ENCODE results near the gene USP47. TPM values are rescaled to one million over a fixed set of nuclear protein-coding genes. Genes with fewer than 3 reads are reported as not detected.

Gene USP47
- polyA plus RNA-seq, 1 experiment = 15.0 TPM

DNA sequence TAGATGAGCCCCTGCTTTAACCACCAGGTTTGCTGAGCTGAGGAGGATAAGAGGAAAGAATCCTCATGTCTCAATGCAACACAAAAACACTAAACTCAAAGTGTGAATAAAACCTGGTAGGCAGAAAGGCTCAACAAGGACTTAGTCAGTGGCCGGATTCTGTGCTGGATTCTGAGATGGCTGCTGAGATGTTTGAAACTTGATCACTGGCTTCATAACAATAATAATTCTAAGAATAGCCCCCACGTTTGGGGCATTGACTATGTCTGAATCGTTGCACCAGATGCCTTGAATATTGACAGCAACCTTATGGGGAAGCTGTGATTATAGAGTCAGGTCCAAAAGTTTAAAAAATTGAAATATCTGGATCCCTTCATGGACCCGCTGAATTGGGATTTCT lies 162.0 kb downstream of the USP47 start:
- H3K27me3 ChIP-seq (ENCODE audit: control insufficient read depth, insufficient read depth, low read length) = no peaks in the 10 kb centered on the region
- ChIA-PET CTCF (interaction anchor here (1.6 kb wide), 1 partner anchor 40 kb away, joined by 3 read pairs; no protein-coding TSS in a partner anchor), POLR2A (interaction anchor here (0.6 kb wide), 1 partner anchor 158 kb away, joined by 4 read pairs; no protein-coding TSS in a partner anchor)
- 0 out of 2 replicates have a peak, but pooled peaks cover 4% of the 10 kb centered on the region for H3K36me3 ChIP-seq (ENCODE audit: control insufficient read depth, insufficient read depth, low read length)
- TF ChIP-seq, protein P1, sequence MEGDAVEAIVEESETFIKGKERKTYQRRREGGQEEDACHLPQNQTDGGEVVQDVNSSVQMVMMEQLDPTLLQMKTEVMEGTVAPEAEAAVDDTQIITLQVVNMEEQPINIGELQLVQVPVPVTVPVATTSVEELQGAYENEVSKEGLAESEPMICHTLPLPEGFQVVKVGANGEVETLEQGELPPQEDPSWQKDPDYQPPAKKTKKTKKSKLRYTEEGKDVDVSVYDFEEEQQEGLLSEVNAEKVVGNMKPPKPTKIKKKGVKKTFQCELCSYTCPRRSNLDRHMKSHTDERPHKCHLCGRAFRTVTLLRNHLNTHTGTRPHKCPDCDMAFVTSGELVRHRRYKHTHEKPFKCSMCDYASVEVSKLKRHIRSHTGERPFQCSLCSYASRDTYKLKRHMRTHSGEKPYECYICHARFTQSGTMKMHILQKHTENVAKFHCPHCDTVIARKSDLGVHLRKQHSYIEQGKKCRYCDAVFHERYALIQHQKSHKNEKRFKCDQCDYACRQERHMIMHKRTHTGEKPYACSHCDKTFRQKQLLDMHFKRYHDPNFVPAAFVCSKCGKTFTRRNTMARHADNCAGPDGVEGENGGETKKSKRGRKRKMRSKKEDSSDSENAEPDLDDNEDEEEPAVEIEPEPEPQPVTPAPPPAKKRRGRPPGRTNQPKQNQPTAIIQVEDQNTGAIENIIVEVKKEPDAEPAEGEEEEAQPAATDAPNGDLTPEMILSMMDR (IDR thresholded peaks at IDR 0.05; ENCODE audit: insufficient read depth, low read depth, low read length) = no peak
- no peak overlapping the region for H3K4me3 ChIP-seq (ENCODE audit: low read depth, low read length)
- no peak for DNase-seq (ENCODE audit: low read depth)

DNA sequence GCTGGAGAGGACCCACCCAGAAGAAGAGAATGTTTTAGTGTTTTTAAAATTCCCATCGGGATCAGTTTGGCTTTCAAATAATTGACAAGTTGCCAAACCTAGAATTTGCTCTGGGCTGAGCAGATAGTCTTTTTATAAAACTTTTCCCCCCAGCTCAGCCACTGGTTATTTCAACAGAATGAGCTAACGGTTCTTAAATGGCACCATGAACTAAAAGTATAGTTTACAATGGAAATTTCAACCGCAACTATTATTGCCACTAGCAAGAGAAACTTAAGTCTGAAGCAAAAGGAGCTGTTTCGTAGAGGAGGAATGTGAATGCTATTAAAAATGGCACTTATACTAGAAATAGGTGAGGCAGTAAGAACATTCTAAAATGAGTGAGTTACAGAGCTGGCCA lies 163.3 kb downstream of the USP47 start:
- H3K4me3 ChIP-seq (ENCODE audit: low read depth, low read length) = no peak overlapping the region
- DNase-seq (ENCODE audit: low read depth) = no peak
- H3K27me3 ChIP-seq (ENCODE audit: control insufficient read depth, insufficient read depth, low read length) = no peaks in the 10 kb centered on the region
- ChIA-PET POLR2A (no interaction called here), CTCF (interaction anchor here (0.9 to 1.7 kb wide), 5 partner anchors 9 to 72 kb away, joined by 3 to 6 read pairs (median 4); no protein-coding TSS in a partner anchor)
- 0 out of 2 replicates have a peak, but pooled peaks cover 4% of the 10 kb centered on the region for H3K36me3 ChIP-seq (ENCODE audit: control insufficient read depth, insufficient read depth, low read length)
- TF ChIP-seq, protein P1 (IDR thresholded peaks at IDR 0.05; ENCODE audit: insufficient read depth, low read depth, low read length) = no peak

DNA sequence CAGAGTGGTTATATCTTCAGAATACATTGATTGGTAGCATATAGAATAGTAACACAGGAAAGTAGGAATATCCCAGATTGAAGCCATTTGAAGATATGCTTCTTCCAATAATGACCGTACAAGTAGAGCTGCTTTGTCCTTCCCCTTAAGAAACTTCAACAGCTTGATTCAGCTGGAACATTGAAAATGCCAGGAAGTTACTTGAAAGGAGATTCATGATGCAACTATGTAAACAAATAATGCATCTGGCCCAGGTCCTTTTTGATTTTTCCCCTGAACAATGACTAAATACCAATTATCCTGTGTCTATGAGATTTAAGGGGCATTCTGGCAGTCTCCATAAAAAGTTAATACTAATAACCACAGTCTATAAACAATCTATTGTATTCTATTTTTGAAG lies 163.7 kb downstream of the USP47 start:
- Histone ChIP-seq H3K4me3 (ENCODE audit: low read depth, low read length) (no peak overlapping the region), H3K36me3 (ENCODE audit: control insufficient read depth, insufficient read depth, low read length) (0 out of 2 replicates have a peak, but pooled peaks cover 4% of the 10 kb centered on the region), H3K27me3 (ENCODE audit: control insufficient read depth, insufficient read depth, low read length) (no peaks in the 10 kb centered on the region)
- peak; percentile 55 for DNase-seq (ENCODE audit: low read depth)
- TF ChIP-seq, protein P1 (IDR thresholded peaks at IDR 0.05; ENCODE audit: insufficient read depth, low read depth, low read length) = no peak
- POLR2A ChIA-PET = no interaction called here
- CTCF ChIA-PET = interaction anchor here (0.9 to 1.7 kb wide), 5 partner anchors 10 to 73 kb away, joined by 3 to 6 read pairs (median 4); no protein-coding TSS in a partner anchor

DNA sequence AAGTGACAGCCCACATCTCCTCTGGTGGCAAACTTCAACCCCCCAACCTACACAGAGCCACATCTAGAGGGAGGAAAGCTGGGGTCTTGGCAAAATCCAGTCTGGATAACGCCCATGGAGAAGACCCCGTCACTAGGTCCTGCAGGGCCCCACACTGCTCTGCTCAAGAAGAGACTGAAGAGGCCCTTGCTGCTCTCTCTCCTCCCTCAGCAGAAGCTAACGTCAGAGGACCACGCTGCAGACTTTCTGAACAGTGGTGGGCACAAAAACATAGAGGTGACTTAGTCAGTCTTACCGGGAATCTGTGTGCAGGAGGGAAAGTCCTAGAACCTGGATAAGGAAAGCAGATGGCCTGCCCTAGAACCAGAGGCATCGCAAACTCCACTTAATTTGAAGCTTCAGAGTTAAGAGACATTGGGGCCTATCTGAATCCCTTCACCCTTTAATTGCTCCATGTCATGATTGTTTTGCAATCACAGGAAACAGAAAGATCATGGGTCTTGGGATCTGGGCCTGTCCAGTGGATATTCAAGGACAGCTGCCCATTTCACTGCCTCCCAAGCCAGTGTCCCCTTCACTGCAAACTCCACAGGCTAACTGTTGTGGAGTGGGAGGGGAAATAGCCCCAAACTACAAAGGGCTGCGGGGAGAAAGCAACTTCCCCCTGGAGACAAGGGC lies 164.9 kb downstream of the USP47 start:
- no peak for DNase-seq (ENCODE audit: low read depth)
- Histone ChIP-seq H3K36me3 (ENCODE audit: control insufficient read depth, insufficient read depth, low read length) (0 out of 2 replicates have a peak, but pooled peaks cover 2% of the 10 kb centered on the region), H3K4me3 (ENCODE audit: low read depth, low read length) (no peak overlapping the region), H3K27me3 (ENCODE audit: control insufficient read depth, insufficient read depth, low read length) (no peaks in the 10 kb centered on the region)
- ChIA-PET CTCF (interaction anchor here (0.6 to 1.7 kb wide), 4 partner anchors 10 to 208 kb away, joined by 3 to 6 read pairs (median 4); no protein-coding TSS in a partner anchor), POLR2A (no interaction called here)
- TF ChIP-seq, protein P1 (IDR thresholded peaks at IDR 0.05; ENCODE audit: insufficient read depth, low read depth, low read length) = no peak

DNA sequence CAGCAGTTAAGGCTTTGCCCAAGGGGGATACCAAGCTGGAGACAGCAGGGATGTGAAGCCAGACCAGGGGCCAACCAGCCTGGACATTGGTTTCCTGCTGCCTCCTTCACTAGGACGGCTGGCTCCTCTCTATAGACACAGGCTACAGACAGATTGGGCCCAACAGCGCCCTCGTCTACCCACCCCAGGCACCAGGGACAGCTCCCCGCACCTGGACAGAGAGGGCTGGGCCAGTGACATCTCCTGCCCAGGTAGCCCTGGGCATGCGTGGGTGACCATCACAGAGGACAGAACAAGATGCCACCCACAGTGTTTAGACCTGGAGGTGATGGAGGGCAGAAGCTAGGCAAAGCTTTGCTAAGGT lies 165.4 kb downstream of the USP47 start:
- TF ChIP-seq, protein P1 (IDR thresholded peaks at IDR 0.05; ENCODE audit: insufficient read depth, low read depth, low read length) = no peak
- 0 out of 2 replicates have a peak, but pooled peaks cover 2% of the 10 kb centered on the region for H3K36me3 ChIP-seq (ENCODE audit: control insufficient read depth, insufficient read depth, low read length)
- CTCF ChIA-PET = interaction anchor here (0.8 to 1.7 kb wide), 3 partner anchors 10 to 208 kb away, joined by 3 to 5 read pairs (median 3); no protein-coding TSS in a partner anchor
- DNase-seq (ENCODE audit: low read depth) = no peak
- no peak overlapping the region for H3K4me3 ChIP-seq (ENCODE audit: low read depth, low read length)
- no peaks in the 10 kb centered on the region for H3K27me3 ChIP-seq (ENCODE audit: control insufficient read depth, insufficient read depth, low read length)
- POLR2A ChIA-PET = no interaction called here

Measured in BJ (cell line).